BLaER1 (cell line): ENCODE measurements around the gene MRPL18.

ENCODE experiments used
- H3K27ac ChIP-seq: shearing (Covaris generic); formaldehyde crosslinking; 2 replicates; pipeline ENCODE4 v1.8.1; 2022
- H3K27me3 ChIP-seq: shearing (Covaris generic); formaldehyde crosslinking; 2 replicates; pipeline ENCODE4 v1.8.1; 2022
- H3K36me3 ChIP-seq: shearing (Covaris generic); formaldehyde crosslinking; 2 replicates; pipeline ENCODE4 v1.8.1; 2022
- H3K4me1 ChIP-seq: shearing (Covaris generic); formaldehyde crosslinking; 2 replicates; pipeline ENCODE4 v1.8.1; 2022
- H3K4me2 ChIP-seq: shearing (Covaris generic); formaldehyde crosslinking; 2 replicates; pipeline ENCODE4 v1.8.1; 2022
- H3K4me3 ChIP-seq: shearing (Covaris generic); formaldehyde crosslinking; 2 replicates; pipeline ENCODE4 v1.8.1; 2022
- H3K9ac ChIP-seq: shearing (Covaris generic); formaldehyde crosslinking; 2 replicates; pipeline ENCODE4 v1.8.1; 2022
- H3K9me3 ChIP-seq: shearing (Covaris generic); formaldehyde crosslinking; 2 replicates; pipeline ENCODE4 v1.8.1; 2022
- H4K20me1 ChIP-seq: shearing (Covaris generic); formaldehyde crosslinking; 2 replicates; pipeline ENCODE4 v1.8.1; 2022
- Cebpa-rat ChIP-seq: shearing (Covaris generic); IDR thresholded peaks from 2 replicates; pipeline ENCODE4 v1.8.1; 2022

The MRPL18 gene

GRCh38 chr6:159756508-159756907 lies 33.8 kb upstream of the MRPL18 start:
- Histone ChIP-seq H4K20me1 (peaks cover 48% of the 10 kb centered on the region), H3K9ac (no peak overlapping the region), H3K4me2 (no peak overlapping the region), H3K36me3 (peaks cover 72% of the 10 kb centered on the region), H3K9me3 (no peaks in the 10 kb centered on the region), H3K4me1 (peaks cover 14% of the 10 kb centered on the region), H3K27ac (no peak overlapping the region), H3K4me3 (no peak overlapping the region), H3K27me3 (no peaks in the 10 kb centered on the region)
- TF ChIP-seq Cebpa-rat, result no peak

GRCh38 chr6:159758031-159759001 lies 32.0 kb upstream of the MRPL18 start:
- H3K9ac ChIP-seq, result no peak overlapping the region
- H3K4me2 ChIP-seq, result no peak overlapping the region
- H4K20me1 ChIP-seq, result peaks cover 30% of the 10 kb centered on the region
- no peak for TF ChIP-seq Cebpa-rat
- H3K9me3 ChIP-seq, result no peaks in the 10 kb centered on the region
- H3K4me1 ChIP-seq, result peaks cover 23% of the 10 kb centered on the region
- no peak overlapping the region for H3K27ac ChIP-seq
- no peaks in the 10 kb centered on the region for H3K27me3 ChIP-seq
- peaks cover 58% of the 10 kb centered on the region for H3K36me3 ChIP-seq
- H3K4me3 ChIP-seq, result no peak overlapping the region

- H3K27me3 ChIP-seq, result no peaks in the 10 kb centered on the region
These were observed 30.6 kb upstream of the MRPL18 start for GRCh38 chr6:159759645-159760044.

GRCh38 chr6:159760602-159761057 lies 29.6 kb upstream of the MRPL18 start:
- Histone ChIP-seq H3K36me3 (peaks cover 60% of the 10 kb centered on the region), H3K27ac (peak overlapping the region; percentile 95; the same call in 1 of the 2 replicates), H4K20me1 (peaks cover 12% of the 10 kb centered on the region), H3K4me3 (peak overlapping the region; percentile 91), H3K27me3 (no peaks in the 10 kb centered on the region), H3K4me2 (peak overlapping the region; percentile 92), H3K9me3 (no peaks in the 10 kb centered on the region), H3K4me1 (peaks cover 24% of the 10 kb centered on the region), H3K9ac (peak overlapping the region; percentile 92; the same call in 1 of the 2 replicates)
- TF ChIP-seq Cebpa-rat, result no peak

More at GRCh38 chr6:159759645-159760044, 30.6 kb upstream of the MRPL18 start:
- H4K20me1 ChIP-seq, result peaks cover 21% of the 10 kb centered on the region
- H3K9ac ChIP-seq, result no peak overlapping the region
- H3K4me1 ChIP-seq, result peaks cover 24% of the 10 kb centered on the region
- TF ChIP-seq Cebpa-rat, result no peak
- no peak overlapping the region for H3K4me3 ChIP-seq
- no peak overlapping the region for H3K4me2 ChIP-seq
- no peaks in the 10 kb centered on the region for H3K9me3 ChIP-seq
- peaks cover 60% of the 10 kb centered on the region for H3K36me3 ChIP-seq
- no peak overlapping the region for H3K27ac ChIP-seq

GRCh38 chr6:159761129-159761872 lies 29.0 kb upstream of the MRPL18 start:
- H3K4me1 ChIP-seq, result peaks cover 24% of the 10 kb centered on the region
- peak overlapping the region; percentile 91 for H3K4me3 ChIP-seq
- no peaks in the 10 kb centered on the region for H3K27me3 ChIP-seq
- H3K27ac ChIP-seq, result peak overlapping the region; percentile 95
- peak overlapping the region; percentile 92 for H3K9ac ChIP-seq
- H3K36me3 ChIP-seq, result peaks cover 53% of the 10 kb centered on the region
- H4K20me1 ChIP-seq, result peaks cover 5% of the 10 kb centered on the region; the same call in 1 of the 2 replicates
- H3K4me2 ChIP-seq, result peak overlapping the region; percentile 92
- TF ChIP-seq Cebpa-rat, result no peak
- H3K9me3 ChIP-seq, result no peaks in the 10 kb centered on the region

GRCh38 chr6:159761873-159762680 lies 28.2 kb upstream of the MRPL18 start, which contains the start of gene ACAT2:
Gene ACAT2, plus strand, starts transcription at chr6:159762045. Its CDS starts 43 bp downstream, at chr6:159762088.
- H3K36me3 ChIP-seq, result peaks cover 53% of the 10 kb centered on the region

DNA sequence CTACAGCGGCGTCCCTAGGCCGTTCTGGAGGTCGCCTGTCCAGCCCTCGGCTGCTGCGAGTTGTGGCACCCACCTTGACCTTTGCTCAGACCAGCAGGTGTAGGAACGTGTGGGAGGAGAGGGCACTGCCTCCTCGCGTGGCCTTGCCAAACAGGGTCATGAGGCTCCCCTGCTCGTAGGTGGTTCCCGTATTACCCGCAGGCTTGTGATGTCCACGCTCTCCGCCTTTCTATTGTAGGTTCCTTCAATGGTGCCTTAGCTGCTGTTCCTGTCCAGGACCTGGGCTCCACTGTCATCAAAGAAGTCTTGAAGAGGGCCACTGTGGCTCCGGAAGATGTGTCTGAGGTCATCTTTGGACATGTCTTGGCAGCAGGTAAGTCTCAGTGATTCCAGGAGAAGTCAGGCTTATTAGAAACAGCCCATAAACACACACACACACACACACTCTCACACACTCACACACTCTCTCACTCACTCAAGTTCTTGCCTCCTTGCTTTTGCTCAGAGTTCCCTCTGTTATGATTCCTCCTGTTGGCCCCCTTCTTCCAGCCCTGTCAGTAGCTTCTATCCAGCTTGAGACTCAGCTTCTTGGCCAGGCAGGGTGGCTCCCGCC lies 27.5 kb upstream of the MRPL18 start:
- no peaks in the 10 kb centered on the region for H4K20me1 ChIP-seq
- no peaks in the 10 kb centered on the region for H3K27me3 ChIP-seq
- no peaks in the 10 kb centered on the region for H3K9me3 ChIP-seq
- TF ChIP-seq Cebpa-rat, result no peak
- peak overlapping the region; percentile 91 for H3K4me3 ChIP-seq
- H3K36me3 ChIP-seq, result peaks cover 53% of the 10 kb centered on the region
- H3K27ac ChIP-seq, result no peak overlapping the region
- H3K4me2 ChIP-seq, result peak overlapping the region; percentile 92
- peak overlapping the region; percentile 92 for H3K9ac ChIP-seq
- peaks cover 24% of the 10 kb centered on the region for H3K4me1 ChIP-seq

More at GRCh38 chr6:159761873-159762680, 28.2 kb upstream of the MRPL18 start, which contains the start of gene ACAT2:
- Histone ChIP-seq H3K9me3 (no peaks in the 10 kb centered on the region), H4K20me1 (no peaks in the 10 kb centered on the region), H3K4me3 (peak within 1 kb of the TSS; percentile 91), H3K27me3 (no peaks in the 10 kb centered on the region), H3K4me2 (peak within 1 kb of the TSS; percentile 92), H3K27ac (peak within 1 kb of the TSS; percentile 95), H3K4me1 (peaks cover 24% of the 10 kb centered on the region), H3K9ac (peak within 1 kb of the TSS; percentile 92)
- TF ChIP-seq Cebpa-rat, result no peak

DNA sequence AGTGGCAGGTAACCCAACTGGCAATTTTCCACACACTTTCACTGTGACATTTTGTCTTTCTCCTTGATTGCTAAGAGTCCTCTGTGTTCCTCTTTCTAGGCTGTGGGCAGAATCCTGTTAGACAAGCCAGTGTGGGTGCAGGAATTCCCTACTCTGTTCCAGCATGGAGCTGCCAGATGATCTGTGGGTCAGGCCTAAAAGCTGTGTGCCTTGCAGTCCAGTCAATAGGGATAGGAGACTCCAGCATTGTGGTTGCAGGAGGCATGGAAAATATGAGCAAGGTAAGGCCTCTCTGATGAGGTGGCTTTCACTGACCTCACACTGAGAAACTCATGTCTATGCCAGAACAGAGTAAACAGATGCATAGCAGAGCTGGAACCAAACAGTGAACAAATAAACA lies 23.4 kb upstream of the MRPL18 start:
- H3K27ac ChIP-seq, result no peak overlapping the region
- TF ChIP-seq Cebpa-rat, result no peak
- no peaks in the 10 kb centered on the region for H4K20me1 ChIP-seq
- H3K4me3 ChIP-seq, result no peak overlapping the region
- H3K9ac ChIP-seq, result no peak overlapping the region
- H3K9me3 ChIP-seq, result peaks cover 7% of the 10 kb centered on the region
- no peaks in the 10 kb centered on the region for H3K27me3 ChIP-seq
- H3K4me2 ChIP-seq, result no peak overlapping the region
- H3K4me1 ChIP-seq, result peaks cover 10% of the 10 kb centered on the region
- H3K36me3 ChIP-seq, result peaks cover 83% of the 10 kb centered on the region
